SU-DHL-6 (cell line): ENCODE results near the gene RANBP3.

ENCODE experiments used
- H2AFZ ChIP-seq: fragments of 200-600 bp; sonication (generic); 2 replicates; pipeline ENCODE4 v1.6.1; 2014; ENCODE audit warnings: low read depth, mild to moderate bottlenecking, moderate library complexity, mixed read lengths, antibody characterized with exemption, low read length; ENCODE audit not compliant: severe bottlenecking
- H3F3A ChIP-seq: fragments of 200-600 bp; shearing (Covaris generic); 2 replicates; pipeline ENCODE4 v1.6.0; 2016; ENCODE audit warnings: antibody characterized with exemption, mild to moderate bottlenecking; ENCODE audit not compliant: insufficient read depth
- H3K27ac ChIP-seq: fragments of 200-600 bp; sonication (generic); 2 replicates; pipeline ENCODE4 v1.5.1; 2016; ENCODE audit warnings: low read depth, mild to moderate bottlenecking, low read length, moderate library complexity, mixed read lengths
- H3K27me3 ChIP-seq: fragments of 200-600 bp; sonication (generic), shearing (Covaris generic); 2 replicates; pipeline ENCODE4 v1.6.0; 2014; ENCODE audit warnings: mild to moderate bottlenecking, low read length
- H3K36me3 ChIP-seq: fragments of 200-600 bp; sonication (generic); 2 replicates; pipeline ENCODE4 v1.6.1; 2014; ENCODE audit warnings: mild to moderate bottlenecking, low read length, mixed read lengths
- H3K4me2 ChIP-seq: fragments of 300-600, 200-600 bp; shearing (Covaris generic), sonication (generic); 2 replicates; pipeline ENCODE4 v1.6.0; 2014; ENCODE audit warnings: low read length, low read depth, mild to moderate bottlenecking; ENCODE audit not compliant: poor library complexity, severe bottlenecking
- H3K4me3 ChIP-seq: fragments of 200-600 bp; sonication (generic); 2 replicates; pipeline ENCODE4 v1.5.1; 2014; ENCODE audit warnings: antibody characterized with exemption, low read length, mild to moderate bottlenecking, mixed read lengths; ENCODE audit not compliant: insufficient read depth, poor library complexity, severe bottlenecking
- H3K79me2 ChIP-seq: fragments of 200-600 bp; sonication (generic); 2 replicates; pipeline ENCODE4 v1.6.1; 2014; ENCODE audit warnings: mild to moderate bottlenecking, low read length, moderate library complexity; ENCODE audit not compliant: insufficient read depth
- H3K9ac ChIP-seq: fragments of 200-600 bp; sonication (generic); 2 replicates; pipeline ENCODE4 v1.7.0; 2014; ENCODE audit warnings: mild to moderate bottlenecking, low read length
- H3K9me2 ChIP-seq: fragments of 200-600 bp; sonication (generic); replicated peaks from 2 replicates; pipeline ENCODE4 v1.6.1; 2014; ENCODE audit warnings: low read length; ENCODE audit not compliant: insufficient read depth
- H3K9me3 ChIP-seq: fragments of 200-600 bp; sonication (generic); 2 replicates; pipeline ENCODE4 v1.6.1; 2014; ENCODE audit warnings: low read length, mixed read lengths; ENCODE audit not compliant: insufficient read depth
- H4K20me1 ChIP-seq: fragments of 200-600 bp; sonication (generic); 2 replicates; pipeline ENCODE4 v1.6.1; 2014; ENCODE audit warnings: low read depth, mild to moderate bottlenecking, antibody characterized with exemption, low read length, moderate library complexity, mixed read lengths
- CTCF ChIP-seq: fragments of 200-600 bp; sonication (generic); IDR thresholded peaks from one replicate; pipeline ENCODE4 v1.5.1; 2017; ENCODE audit warnings: antibody characterized with exemption, mild to moderate bottlenecking, low read length, moderate library complexity; ENCODE audit not compliant: insufficient read depth, poor library complexity, severe bottlenecking
- EZH2phosphoT487 ChIP-seq: fragments of 200-600 bp; sonication (generic), shearing (Covaris generic); conservative IDR thresholded peaks from 2 replicates; pipeline ENCODE4 v1.6.1; 2018; ENCODE audit warnings: mild to moderate bottlenecking, antibody characterized with exemption, low read length, moderate library complexity, mixed read lengths

The RANBP3 gene

GRCh38 chr19:5978606-5979552, 939 bp upstream of the RANBP3 start:
- Histone ChIP-seq H3K9ac (peak overlapping the region; percentile 99), H3K4me2 (peak overlapping the region; percentile 94), H3K9me2 (no peaks in the 10 kb centered on the region), H3K9me3 (no peaks in the 10 kb centered on the region), H2AFZ (peak overlapping the region; percentile 77), H3K79me2 (peaks cover 63% of the 10 kb centered on the region), H3K27ac (peak overlapping the region; percentile 77), H3K36me3 (no peaks in the 10 kb centered on the region), H3K4me3 (peak overlapping the region; percentile 94), H3K27me3 (no peaks in the 10 kb centered on the region), H4K20me1 (no peaks in the 10 kb centered on the region; the same call in 1 of the 2 replicates), H3F3A (0 out of 2 replicates have a peak, but pooled peaks cover 8% of the 10 kb centered on the region)
- TF ChIP-seq CTCF (no peak), EZH2phosphoT487 (no peak)

GRCh38 chr19:5977222-5977784, 637 bp downstream of the RANBP3 start:
- peak overlapping the region; percentile 95 for H3K4me3 ChIP-seq
- H2AFZ ChIP-seq: peak overlapping the region; percentile 4
- peaks cover 3% of the 10 kb centered on the region; the same call in 1 of the 2 replicates for H4K20me1 ChIP-seq
- TF ChIP-seq CTCF: no peak
- no peak for TF ChIP-seq EZH2phosphoT487
- no peaks in the 10 kb centered on the region for H3K36me3 ChIP-seq
- peak overlapping the region; percentile 97 for H3K4me2 ChIP-seq
- no peaks in the 10 kb centered on the region for H3K9me2 ChIP-seq
- H3K9me3 ChIP-seq: no peaks in the 10 kb centered on the region
- no peaks in the 10 kb centered on the region for H3K27me3 ChIP-seq
- H3K79me2 ChIP-seq: peaks cover 79% of the 10 kb centered on the region
- peak overlapping the region; percentile 99 for H3K9ac ChIP-seq
- H3F3A ChIP-seq: 0 out of 2 replicates have a peak, but pooled peaks cover 8% of the 10 kb centered on the region
- peak overlapping the region; percentile 63 for H3K27ac ChIP-seq

DNA sequence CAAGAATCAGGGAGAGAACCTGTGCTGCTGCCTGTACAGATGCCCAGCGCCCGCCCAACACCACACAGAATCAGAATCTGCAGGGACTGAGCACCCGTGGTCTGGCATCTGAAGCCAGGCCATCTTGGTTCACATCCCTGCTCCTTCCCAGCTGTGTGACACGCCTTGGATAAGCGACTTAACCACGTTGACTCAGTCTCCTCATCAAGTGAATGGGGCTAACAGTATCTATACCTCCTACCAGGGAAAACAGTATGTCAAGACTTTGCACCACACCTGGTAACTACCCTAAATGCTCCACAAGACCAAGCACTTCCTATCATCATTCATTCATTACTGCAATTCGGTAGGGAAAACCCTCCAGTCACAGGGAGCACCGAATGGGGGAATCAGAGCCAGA, 1.2 kb downstream of the RANBP3 start:
- H3K9me2 ChIP-seq: no peaks in the 10 kb centered on the region
- TF ChIP-seq CTCF (no peak), EZH2phosphoT487 (no peak)
- H3K27me3 ChIP-seq: no peaks in the 10 kb centered on the region
- no peaks in the 10 kb centered on the region for H3K36me3 ChIP-seq
- H3K79me2 ChIP-seq: peaks cover 84% of the 10 kb centered on the region
- no peaks in the 10 kb centered on the region for H3K9me3 ChIP-seq
- H2AFZ ChIP-seq: no peak overlapping the region
- peak overlapping the region; percentile 95 for H3K4me3 ChIP-seq
- 0 out of 2 replicates have a peak, but pooled peaks cover 8% of the 10 kb centered on the region for H3F3A ChIP-seq
- peaks cover 3% of the 10 kb centered on the region; the same call in 1 of the 2 replicates for H4K20me1 ChIP-seq
- H3K27ac ChIP-seq: peak overlapping the region; percentile 63; the same call in 1 of the 2 replicates
- peak overlapping the region; percentile 97 for H3K4me2 ChIP-seq
- H3K9ac ChIP-seq: peak overlapping the region; percentile 99
